IPS-18a (cell line): ENCODE measurements around the gene KCTD11.
A peak's percentile ranks its signal among the peaks of the same experiment; 100 is the strongest.
"Not testable (repeated sequence)": the region's sequence is repeated elsewhere in the genome, so short reads cannot be mapped to it uniquely, and the experiment has no call there.

ENCODE experiments used
- H3K27ac ChIP-seq: one replicate; pipeline ENCODE4 v1.5.1; 2013; ENCODE audit warnings: low read length
- H3K27me3 ChIP-seq: one replicate; pipeline ENCODE4 v1.6.1; 2013; ENCODE audit warnings: mild to moderate bottlenecking, low read length; ENCODE audit not compliant: control insufficient read depth, insufficient read depth
- H3K36me3 ChIP-seq: one replicate; pipeline ENCODE4 v1.6.1; 2013; ENCODE audit warnings: low read depth, low read length; ENCODE audit not compliant: control insufficient read depth
- H3K4me1 ChIP-seq: one replicate; pipeline ENCODE4 v1.6.1; 2013; ENCODE audit warnings: low read depth, low read length; ENCODE audit not compliant: control insufficient read depth
- H3K4me3 ChIP-seq: one replicate; pipeline ENCODE4 v1.5.1; 2013; ENCODE audit warnings: low read length
- H3K9ac ChIP-seq: one replicate; pipeline ENCODE4 v1.6.1; 2013; ENCODE audit warnings: mild to moderate bottlenecking, low read length, moderate library complexity
- H3K9me3 ChIP-seq: one replicate; pipeline ENCODE4 v1.6.1; 2013; ENCODE audit warnings: low read depth, low read length; ENCODE audit not compliant: control insufficient read depth

Gene KCTD11

GRCh38 chr17:7367918-7368598 is 16.1 kb downstream of the KCTD11 start:
- Histone ChIP-seq H3K9ac (no peak overlapping the region), H3K9me3 (no peaks in the 10 kb centered on the region), H3K4me3 (no peak overlapping the region), H3K27me3 (no peaks in the 10 kb centered on the region), H3K36me3 (no peaks in the 10 kb centered on the region), H3K4me1 (peaks cover 5% of the 10 kb centered on the region), H3K27ac (no peak overlapping the region)

DNA sequence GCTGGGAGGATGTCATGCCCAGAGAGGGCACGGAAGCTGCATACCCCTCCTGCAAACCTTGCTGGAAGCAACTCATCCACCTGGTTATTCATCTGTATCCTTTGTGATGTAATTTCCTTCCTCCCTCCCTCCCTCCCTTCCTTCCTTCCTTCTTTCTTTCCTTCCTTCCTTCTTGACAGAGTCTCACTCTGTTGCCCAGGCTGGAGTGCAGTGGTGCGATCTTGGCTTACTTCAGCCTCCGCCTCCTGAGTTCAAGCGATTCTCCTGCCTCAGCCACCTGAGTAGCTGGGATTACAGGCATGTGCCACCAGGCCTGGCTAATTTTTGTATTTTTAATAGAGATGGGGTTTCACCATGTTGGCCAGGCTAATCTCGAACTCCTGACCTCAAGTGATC is 16.6 kb downstream of the KCTD11 start:
- H3K9me3 ChIP-seq, H3K9ac ChIP-seq, H3K27me3 ChIP-seq, H3K27ac ChIP-seq, H3K36me3 ChIP-seq, H3K4me3 ChIP-seq, H3K4me1 ChIP-seq: not testable (repeated sequence)

GRCh38 chr17:7369825-7370224 is 17.9 kb downstream of the KCTD11 start:
- Histone ChIP-seq H3K4me1 (peaks cover 5% of the 10 kb centered on the region), H3K9ac (no peak overlapping the region), H3K4me3 (no peak overlapping the region), H3K27ac (no peak overlapping the region), H3K9me3 (no peaks in the 10 kb centered on the region), H3K27me3 (no peaks in the 10 kb centered on the region), H3K36me3 (no peaks in the 10 kb centered on the region)

DNA sequence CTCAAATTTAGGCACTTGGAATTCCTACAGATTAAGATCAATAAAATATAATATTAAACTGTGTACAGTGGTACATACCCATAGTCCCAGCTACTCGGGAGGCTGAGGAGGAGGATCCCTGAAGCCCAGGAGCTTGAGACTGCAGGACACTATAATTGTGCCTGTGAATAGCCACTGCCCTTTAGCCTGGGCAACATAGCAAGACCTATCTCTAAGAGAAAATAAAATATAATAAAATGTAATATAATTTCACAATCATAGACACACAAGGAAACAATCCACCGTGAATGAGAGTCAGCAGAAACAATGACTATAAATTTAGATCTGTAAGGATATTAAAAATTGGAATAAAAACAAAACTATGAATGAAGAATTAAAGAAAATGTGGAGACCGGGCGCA is 18.9 kb downstream of the KCTD11 start:
- Histone ChIP-seq H3K27ac (no peak overlapping the region), H3K36me3 (no peaks in the 10 kb centered on the region), H3K4me3 (no peak overlapping the region), H3K27me3 (no peaks in the 10 kb centered on the region), H3K9ac (no peak overlapping the region), H3K4me1 (peaks cover 5% of the 10 kb centered on the region), H3K9me3 (no peaks in the 10 kb centered on the region)

GRCh38 chr17:7374353-7374752 is 22.4 kb downstream of the KCTD11 start:
- H3K9me3 ChIP-seq = peaks cover 2% of the 10 kb centered on the region
- no peaks in the 10 kb centered on the region for H3K4me1 ChIP-seq
- H3K9ac ChIP-seq = no peak overlapping the region
- peaks cover 2% of the 10 kb centered on the region for H3K27me3 ChIP-seq
- H3K36me3 ChIP-seq = no peaks in the 10 kb centered on the region
- no peak overlapping the region for H3K27ac ChIP-seq
- H3K4me3 ChIP-seq = no peak overlapping the region

DNA sequence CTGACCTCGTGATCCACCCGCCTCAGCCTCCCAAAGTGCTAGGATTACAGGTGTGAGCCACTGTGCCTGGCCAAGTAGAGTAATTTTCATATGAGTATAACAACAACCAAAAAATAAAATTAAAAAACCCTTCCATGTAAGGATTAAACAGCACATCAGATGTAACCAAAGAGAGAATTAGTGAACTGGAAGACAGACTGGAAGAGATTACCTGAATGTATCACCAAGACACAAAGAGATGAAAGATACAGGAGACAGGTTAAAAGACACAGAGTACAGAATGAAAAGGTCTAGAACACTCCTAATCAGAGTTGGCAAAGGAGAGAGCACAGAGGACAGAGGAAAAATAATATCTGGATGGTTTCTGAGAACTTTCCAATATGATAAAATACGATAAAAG is 27.2 kb downstream of the KCTD11 start:
- Histone ChIP-seq H3K27ac (no peak overlapping the region), H3K9me3 (peaks cover 7% of the 10 kb centered on the region), H3K4me1 (peaks cover 6% of the 10 kb centered on the region), H3K36me3 (no peaks in the 10 kb centered on the region), H3K9ac (no peak overlapping the region), H3K27me3 (peaks cover 48% of the 10 kb centered on the region), H3K4me3 (no peak overlapping the region)

DNA sequence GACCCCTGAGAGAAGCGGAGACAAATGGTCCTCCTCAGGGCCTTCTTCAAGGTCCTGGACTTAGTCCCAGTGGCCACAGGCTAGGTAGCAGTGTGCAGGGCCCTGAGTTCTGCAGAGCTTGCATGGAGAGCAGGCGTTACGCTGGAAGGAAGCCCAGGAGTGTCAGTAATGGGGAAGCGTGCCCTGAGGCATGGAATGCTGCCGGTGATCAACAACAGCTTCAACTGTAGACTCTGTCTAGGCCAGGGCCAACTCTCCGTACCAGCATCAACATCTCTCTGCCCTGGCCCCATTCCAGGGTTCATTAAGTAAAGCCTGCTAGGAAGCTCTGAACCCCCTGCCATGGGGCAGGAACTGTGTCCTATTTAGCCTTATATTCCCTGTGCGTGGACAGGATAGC is 28.4 kb downstream of the KCTD11 start:
- Histone ChIP-seq H3K27me3 (peaks cover 53% of the 10 kb centered on the region), H3K4me1 (peaks cover 10% of the 10 kb centered on the region), H3K9me3 (peaks cover 7% of the 10 kb centered on the region), H3K36me3 (no peaks in the 10 kb centered on the region), H3K9ac (no peak overlapping the region), H3K4me3 (peak overlapping the region; percentile 66), H3K27ac (no peak overlapping the region)

GRCh38 chr17:7380855-7381683 is 29.1 kb downstream of the KCTD11 start, which contains the start of gene TNK1:
Gene TNK1, plus strand, starts transcription at chr17:7381089. Its CDS starts 1,838 bp downstream, at chr17:7382927.
- H3K4me3 ChIP-seq = peak within 1 kb of the TSS; percentile 66
- peaks cover 7% of the 10 kb centered on the region for H3K9me3 ChIP-seq
- peak within 1 kb of the TSS; percentile 39 for H3K9ac ChIP-seq
- H3K27ac ChIP-seq = no peak within 1 kb of the TSS
- peaks cover 53% of the 10 kb centered on the region for H3K27me3 ChIP-seq
- H3K4me1 ChIP-seq = peaks cover 10% of the 10 kb centered on the region
- H3K36me3 ChIP-seq = no peaks in the 10 kb centered on the region

GRCh38 chr17:7382901-7383300 is 30.9 kb downstream of the KCTD11 start:
- Histone ChIP-seq H3K36me3 (no peaks in the 10 kb centered on the region), H3K4me1 (peaks cover 10% of the 10 kb centered on the region), H3K9me3 (peaks cover 7% of the 10 kb centered on the region), H3K4me3 (no peak overlapping the region), H3K9ac (no peak overlapping the region), H3K27me3 (peaks cover 53% of the 10 kb centered on the region), H3K27ac (no peak overlapping the region)

GRCh38 chr17:7383371-7383741 is 31.4 kb downstream of the KCTD11 start:
- Histone ChIP-seq H3K4me1 (peaks cover 10% of the 10 kb centered on the region), H3K9ac (no peak overlapping the region), H3K4me3 (no peak overlapping the region), H3K27me3 (peaks cover 53% of the 10 kb centered on the region), H3K27ac (no peak overlapping the region), H3K9me3 (peaks cover 7% of the 10 kb centered on the region), H3K36me3 (no peaks in the 10 kb centered on the region)

DNA sequence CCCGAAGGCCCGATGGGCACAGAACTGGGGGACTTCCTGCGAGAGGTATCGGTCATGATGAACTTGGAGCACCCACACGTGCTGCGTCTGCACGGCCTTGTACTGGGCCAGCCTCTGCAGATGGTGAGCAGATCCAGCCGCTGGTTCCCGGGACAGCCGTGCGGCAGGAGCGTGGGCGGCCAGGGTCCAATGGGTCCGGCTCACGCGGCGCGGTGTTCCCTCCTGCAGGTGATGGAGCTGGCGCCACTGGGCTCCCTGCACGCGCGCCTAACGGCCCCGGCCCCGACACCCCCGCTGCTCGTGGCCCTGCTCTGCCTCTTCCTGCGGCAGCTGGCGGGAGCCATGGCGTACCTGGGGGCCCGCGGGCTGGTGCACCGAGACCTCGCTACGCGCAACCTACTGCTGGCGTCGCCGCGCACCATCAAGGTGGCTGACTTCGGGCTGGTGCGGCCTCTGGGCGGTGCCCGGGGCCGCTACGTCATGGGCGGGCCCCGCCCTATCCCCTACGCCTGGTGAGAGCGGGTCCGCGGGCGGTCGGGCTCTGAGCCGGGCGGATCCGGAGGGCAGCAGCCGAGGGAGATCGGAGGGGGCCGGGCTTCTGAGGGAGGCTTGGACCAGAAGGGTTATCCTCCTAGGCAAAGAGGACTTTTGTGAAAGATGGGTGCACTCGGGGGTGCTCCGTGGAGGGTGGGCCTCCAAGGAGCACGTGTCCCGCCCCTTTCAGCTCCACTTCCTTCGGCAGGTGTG is 32.0 kb downstream of the KCTD11 start:
- H3K27me3 ChIP-seq = peaks cover 53% of the 10 kb centered on the region
- no peak overlapping the region for H3K9ac ChIP-seq
- no peak overlapping the region for H3K27ac ChIP-seq
- H3K36me3 ChIP-seq = peaks cover under 1% of the 10 kb centered on the region
- H3K9me3 ChIP-seq = peaks cover 7% of the 10 kb centered on the region
- peaks cover 10% of the 10 kb centered on the region for H3K4me1 ChIP-seq
- peak overlapping the region; percentile 65 for H3K4me3 ChIP-seq
